Sigmoid colon (tissue), 4 donors: ENCODE data around the gene TOMT.

ENCODE experiments used
- EP300 ChIP-seq, 4 donors: sonication (generic); formaldehyde crosslinking; IDR thresholded peaks; one replicate each; pipeline ENCODE4 v1.6.1; 2017; ENCODE audit warnings: antibody characterized with exemption in 4 of 4
- POLR2A ChIP-seq, 2 donors: fragments of 450-650 bp; IDR thresholded peaks; one replicate each; pipeline ENCODE4 v1.6.1; 2016; ENCODE audit warnings: antibody characterized with exemption in 2 of 2, mild to moderate bottlenecking in 2 of 2, moderate library complexity in 2 of 2
- POLR2AphosphoS5 ChIP-seq, 4 donors: sonication (generic); formaldehyde crosslinking; IDR thresholded peaks; one replicate each; pipeline ENCODE4 v1.6.1; 2017; ENCODE audit warnings: antibody characterized with exemption in 4 of 4
- TF ChIP-seq, protein P1 (sequence below), 4 experiments: fragments of 450-650 bp in 3 of 4; fragments of 200-600 bp in 1 of 4; IDR thresholded peaks; one replicate each; pipeline ENCODE4 v1.5.1; 2016 to 2019; ENCODE audit warnings: antibody characterized with exemption in 4 of 4, mild to moderate bottlenecking in 3 of 4, moderate library complexity in 2 of 4

DNA sequence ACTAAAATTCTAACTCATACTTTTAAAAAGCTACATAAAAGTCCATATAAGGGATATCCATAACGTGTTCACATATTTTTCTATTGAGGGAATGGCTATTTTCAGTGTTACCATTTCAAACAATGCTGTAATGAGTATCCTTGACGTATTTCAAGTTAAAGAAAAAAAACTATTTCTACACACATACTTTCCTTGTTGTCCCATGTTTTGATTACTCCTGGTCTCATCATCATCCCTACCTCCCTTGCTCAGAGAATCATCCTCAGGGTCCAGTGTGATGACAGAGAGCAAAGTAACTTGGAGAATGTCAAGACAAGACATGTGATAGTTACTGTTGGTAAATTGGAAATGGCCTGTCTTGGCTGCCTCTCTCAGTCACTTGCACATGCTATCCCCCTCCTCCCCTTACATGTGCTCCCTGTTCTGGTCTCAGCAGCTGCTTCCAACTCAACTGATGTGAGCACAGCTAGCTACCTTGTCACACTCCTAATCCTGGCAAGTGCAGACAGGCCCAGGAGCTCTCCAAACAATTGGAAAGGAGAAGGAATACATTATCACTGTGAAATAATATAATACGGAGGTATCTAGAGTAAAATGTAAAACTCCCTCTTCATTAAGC lies 47.2 kb upstream of the TOMT start:
- TF ChIP-seq POLR2AphosphoS5 (IDR thresholded peaks at IDR 0.05) (no peak), EP300 (IDR thresholded peaks at IDR 0.05) (no peak), POLR2A (IDR thresholded peaks at IDR 0.05) (no peak)
- TF ChIP-seq, protein P1, sequence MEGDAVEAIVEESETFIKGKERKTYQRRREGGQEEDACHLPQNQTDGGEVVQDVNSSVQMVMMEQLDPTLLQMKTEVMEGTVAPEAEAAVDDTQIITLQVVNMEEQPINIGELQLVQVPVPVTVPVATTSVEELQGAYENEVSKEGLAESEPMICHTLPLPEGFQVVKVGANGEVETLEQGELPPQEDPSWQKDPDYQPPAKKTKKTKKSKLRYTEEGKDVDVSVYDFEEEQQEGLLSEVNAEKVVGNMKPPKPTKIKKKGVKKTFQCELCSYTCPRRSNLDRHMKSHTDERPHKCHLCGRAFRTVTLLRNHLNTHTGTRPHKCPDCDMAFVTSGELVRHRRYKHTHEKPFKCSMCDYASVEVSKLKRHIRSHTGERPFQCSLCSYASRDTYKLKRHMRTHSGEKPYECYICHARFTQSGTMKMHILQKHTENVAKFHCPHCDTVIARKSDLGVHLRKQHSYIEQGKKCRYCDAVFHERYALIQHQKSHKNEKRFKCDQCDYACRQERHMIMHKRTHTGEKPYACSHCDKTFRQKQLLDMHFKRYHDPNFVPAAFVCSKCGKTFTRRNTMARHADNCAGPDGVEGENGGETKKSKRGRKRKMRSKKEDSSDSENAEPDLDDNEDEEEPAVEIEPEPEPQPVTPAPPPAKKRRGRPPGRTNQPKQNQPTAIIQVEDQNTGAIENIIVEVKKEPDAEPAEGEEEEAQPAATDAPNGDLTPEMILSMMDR (IDR thresholded peaks at IDR 0.05), result no peak
